Ectodermal cell (in vitro differentiated cells): Measurements from ENCODE around the gene ZNF579.
"Not testable (repeated sequence)": the region's sequence is repeated elsewhere in the genome, so short reads cannot be mapped to it uniquely, and the experiment has no call there.

ENCODE experiments used
- H3K27ac ChIP-seq: 2 replicates; pipeline ENCODE4 v1.7.0; 2013; ENCODE audit warnings: mild to moderate bottlenecking, low read depth, low read length; ENCODE audit not compliant: insufficient read depth, poor library complexity, severe bottlenecking
- H3K27me3 ChIP-seq: 2 replicates; pipeline ENCODE4 v1.7.0; 2013; ENCODE audit warnings: mild to moderate bottlenecking, low read length; ENCODE audit not compliant: insufficient read depth, control insufficient read depth, poor library complexity, severe bottlenecking
- H3K36me3 ChIP-seq: one replicate; pipeline ENCODE4 v1.7.0; 2013; ENCODE audit warnings: low read length; ENCODE audit not compliant: control insufficient read depth, insufficient read depth
- H3K4me1 ChIP-seq: one replicate; pipeline ENCODE4 v1.7.0; 2013; ENCODE audit warnings: low read length; ENCODE audit not compliant: control insufficient read depth, insufficient read depth
- H3K4me3 ChIP-seq: 2 replicates; pipeline ENCODE4 v1.7.0; 2013; ENCODE audit warnings: low read depth, low read length, control low read depth; ENCODE audit not compliant: insufficient read depth
- H3K9me3 ChIP-seq: 2 replicates; pipeline ENCODE4 v1.7.0; 2013; ENCODE audit warnings: mild to moderate bottlenecking, low read length, moderate library complexity; ENCODE audit not compliant: control insufficient read depth
- WGBS, 2 experiments: methylation state at CpG; one replicate each; pipeline ENCODE4 v1.1.7; 2013; ENCODE audit warnings: missing lambda C conversion rate in 2 of 2; 5-methylcytosine and 5-hydroxymethylcytosine counted together

Gene ZNF579

DNA sequence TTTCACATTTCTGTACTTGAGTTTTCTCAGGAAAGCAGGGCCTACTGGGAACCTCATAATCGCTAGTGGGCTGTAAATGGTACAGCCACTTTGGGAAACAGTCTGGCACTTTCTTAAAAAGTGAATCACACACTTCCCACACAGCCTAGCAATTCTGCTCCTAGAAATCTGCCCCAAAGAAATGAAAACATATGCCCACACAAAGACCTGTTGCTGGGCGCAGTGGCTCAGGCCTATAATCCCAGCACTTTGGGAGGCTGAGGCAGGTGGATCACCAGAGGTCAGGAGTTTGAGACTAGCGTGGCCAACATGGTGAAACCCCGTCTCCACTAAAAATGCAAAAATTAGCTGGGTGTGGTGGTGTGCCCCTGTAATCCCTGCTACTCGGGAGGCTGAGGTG, 11.2 kb downstream of the ZNF579 start:
- H3K27me3 ChIP-seq, H3K4me1 ChIP-seq, H3K36me3 ChIP-seq, H3K4me3 ChIP-seq, H3K27ac ChIP-seq, H3K9me3 ChIP-seq: not testable (repeated sequence)
- WGBS, 2 experiments: 92 to 94% methylated on average over 5 of the region's 5 CpGs

GRCh38 chr19:55567708-55568328, 12.8 kb downstream of the ZNF579 start:
- Histone ChIP-seq H3K4me1 (no peaks in the 10 kb centered on the region), H3K36me3 (no peaks in the 10 kb centered on the region), H3K27ac (no peak overlapping the region), H3K4me3 (no peak overlapping the region), H3K27me3 (no peaks in the 10 kb centered on the region), H3K9me3 (no peaks in the 10 kb centered on the region)

GRCh38 chr19:55566823-55567222, 13.8 kb downstream of the ZNF579 start:
- H3K36me3 ChIP-seq: no peaks in the 10 kb centered on the region
- H3K27ac ChIP-seq: no peak overlapping the region
- H3K27me3 ChIP-seq: no peaks in the 10 kb centered on the region
- WGBS, 2 experiments: 71 to 72% methylated on average over 9 of the region's 9 CpGs
- H3K9me3 ChIP-seq: no peaks in the 10 kb centered on the region
- H3K4me1 ChIP-seq: no peaks in the 10 kb centered on the region
- no peak overlapping the region for H3K4me3 ChIP-seq

DNA sequence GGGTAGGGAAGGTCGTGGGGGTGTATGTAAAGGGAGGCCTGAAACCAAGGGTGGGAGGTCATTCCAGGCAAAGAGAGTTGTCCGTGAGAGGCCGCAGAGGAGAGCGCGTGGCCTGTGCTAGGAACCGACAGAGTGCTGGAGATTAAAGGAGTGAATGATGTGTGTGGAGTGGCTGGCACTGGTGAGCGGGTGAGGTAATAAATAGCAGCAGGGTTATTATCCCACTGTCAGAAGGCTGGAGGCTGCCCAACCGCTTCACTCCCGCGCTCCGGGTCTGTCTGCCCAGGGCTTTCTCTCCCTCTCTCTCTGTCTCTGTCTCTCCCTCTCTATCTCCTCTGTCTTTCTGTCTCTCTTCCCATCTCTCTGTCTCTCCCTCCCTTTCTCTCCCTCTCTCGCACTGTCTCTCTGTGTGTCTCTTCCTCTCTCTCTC, 17.4 kb downstream of the ZNF579 start:
- Histone ChIP-seq H3K36me3 (no peaks in the 10 kb centered on the region), H3K4me1 (no peaks in the 10 kb centered on the region), H3K4me3 (no peak overlapping the region), H3K27ac (no peak overlapping the region), H3K9me3 (no peaks in the 10 kb centered on the region), H3K27me3 (no peaks in the 10 kb centered on the region)
- whole genome bisulfite sequencing, 2 experiments: 78 to 80% methylated on average over 12 of the region's 12 CpGs

DNA sequence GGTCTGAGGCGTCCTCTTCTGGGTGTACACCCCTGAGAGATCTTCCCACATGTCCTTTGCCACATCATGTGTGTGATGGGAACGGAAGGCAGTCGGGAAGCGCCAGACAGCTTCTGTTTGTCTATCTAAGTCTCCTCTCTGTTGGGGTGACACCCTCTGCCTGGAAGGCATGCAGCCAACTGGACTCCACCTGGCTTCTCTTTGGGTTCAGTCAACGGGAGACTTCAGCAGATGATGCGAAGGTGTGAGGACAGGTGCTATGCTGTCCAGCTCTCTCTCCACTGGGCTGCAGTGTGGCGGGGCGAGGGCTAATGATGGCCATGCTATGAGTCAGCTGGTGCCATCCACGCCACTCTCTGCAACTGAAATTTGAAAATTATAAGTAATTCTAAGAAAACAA, 21.0 kb downstream of the ZNF579 start:
- no peaks in the 10 kb centered on the region for H3K36me3 ChIP-seq
- WGBS, 2 experiments: 90% methylated on average over 8 to 9 of the region's 9 CpGs
- no peak overlapping the region for H3K4me3 ChIP-seq
- H3K27me3 ChIP-seq: no peaks in the 10 kb centered on the region
- H3K27ac ChIP-seq: no peak overlapping the region
- peaks cover 6% of the 10 kb centered on the region for H3K4me1 ChIP-seq
- no peaks in the 10 kb centered on the region for H3K9me3 ChIP-seq

GRCh38 chr19:55554741-55555152, 25.9 kb downstream of the ZNF579 start:
- Histone ChIP-seq H3K27me3 (no peaks in the 10 kb centered on the region), H3K4me1 (peaks cover 17% of the 10 kb centered on the region), H3K36me3 (no peaks in the 10 kb centered on the region), H3K27ac (no peak overlapping the region), H3K4me3 (no peak overlapping the region), H3K9me3 (no peaks in the 10 kb centered on the region)
- WGBS, 2 experiments: 47 to 50% methylated on average over 8 of the region's 8 CpGs

- WGBS, 2 experiments: 90 to 91% methylated on average over 9 of the region's 9 CpGs
- Histone ChIP-seq H3K4me3 (no peak overlapping the region), H3K9me3 (no peaks in the 10 kb centered on the region), H3K4me1 (peaks cover 20% of the 10 kb centered on the region), H3K27ac (no peak overlapping the region), H3K27me3 (no peaks in the 10 kb centered on the region), H3K36me3 (no peaks in the 10 kb centered on the region)
Observed at GRCh38 chr19:55554302-55554701, 26.3 kb downstream of the ZNF579 start.

DNA sequence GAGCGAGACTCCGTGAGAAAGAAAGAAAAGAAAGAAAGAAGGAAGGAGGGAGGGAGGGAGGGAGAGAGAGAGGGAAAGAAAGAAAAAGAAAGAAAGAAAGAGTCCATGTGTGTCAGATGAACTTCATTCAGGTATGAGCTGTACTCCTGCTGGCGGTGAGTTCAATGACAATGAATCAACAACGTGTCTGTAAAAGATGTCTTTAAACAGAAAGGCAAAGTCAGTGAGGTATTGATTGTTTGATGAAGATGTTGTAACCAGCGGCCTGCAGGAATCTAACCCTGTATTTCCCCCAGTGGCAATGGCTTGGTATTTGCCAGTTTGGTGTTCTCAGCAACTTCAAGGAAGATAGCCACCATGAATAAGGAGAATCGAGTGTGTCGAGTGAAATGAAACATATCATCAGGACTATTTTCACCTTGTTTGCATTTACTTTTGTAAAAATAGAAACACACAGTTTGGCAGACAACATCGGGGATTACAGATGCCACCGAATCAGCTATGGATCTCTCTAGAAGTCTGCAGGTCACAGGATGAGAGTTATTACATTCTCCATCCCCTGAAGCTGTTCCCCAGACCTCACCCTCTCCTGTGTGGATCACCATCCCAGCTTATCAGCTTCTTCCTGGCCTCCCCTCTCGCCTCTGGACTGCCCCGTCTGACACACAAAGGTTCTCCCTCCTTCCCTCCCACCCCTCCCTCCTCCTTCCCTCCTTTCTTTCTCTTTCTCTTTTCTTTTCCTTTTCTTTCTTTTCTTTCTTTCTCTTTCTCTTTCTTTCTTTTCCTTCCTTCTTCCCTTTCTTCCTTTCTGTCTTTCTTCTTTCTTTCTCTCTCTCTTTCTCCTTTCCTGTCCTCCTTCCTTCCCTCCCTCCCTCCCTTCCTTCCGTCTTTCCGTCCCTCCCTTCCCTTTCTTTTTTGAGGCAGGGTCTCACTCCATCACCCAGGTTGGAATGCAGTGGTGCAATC, 27.1 kb downstream of the ZNF579 start:
- 57 to 58% methylated on average over 13 of the region's 13 CpGs for WGBS, 2 experiments
- Histone ChIP-seq H3K9me3 (no peaks in the 10 kb centered on the region), H3K27ac (no peak overlapping the region), H3K27me3 (no peaks in the 10 kb centered on the region), H3K36me3 (no peaks in the 10 kb centered on the region), H3K4me1 (peaks cover 20% of the 10 kb centered on the region), H3K4me3 (no peak overlapping the region)

DNA sequence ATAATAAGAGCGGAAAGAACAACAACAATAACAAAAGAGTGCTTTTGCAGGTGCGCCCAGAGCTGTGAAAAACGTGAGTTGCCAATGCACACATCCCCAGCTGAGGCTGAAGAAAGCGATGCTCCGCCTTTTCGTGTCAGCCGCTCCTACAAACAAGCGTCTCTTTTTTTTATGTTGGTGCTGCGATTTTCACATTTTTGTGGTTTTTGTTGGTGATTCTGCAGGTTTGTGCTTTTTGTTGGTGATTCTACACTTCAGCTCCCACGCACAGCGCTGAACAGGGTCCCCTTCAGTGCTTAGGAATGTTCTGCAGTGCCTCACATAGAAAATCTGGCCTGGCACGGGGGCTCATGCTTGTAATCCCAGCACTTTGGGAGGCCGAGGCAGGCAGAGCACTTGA, 28.0 kb downstream of the ZNF579 start:
- 38 to 43% methylated on average over 13 of the region's 13 CpGs for WGBS, 2 experiments
- Histone ChIP-seq H3K36me3 (no peaks in the 10 kb centered on the region), H3K4me1 (peaks cover 24% of the 10 kb centered on the region), H3K9me3 (no peaks in the 10 kb centered on the region), H3K4me3 (no peak overlapping the region), H3K27me3 (no peaks in the 10 kb centered on the region), H3K27ac (no peak overlapping the region)

GRCh38 chr19:55552206-55552605, 28.4 kb downstream of the ZNF579 start:
- Histone ChIP-seq H3K9me3 (no peaks in the 10 kb centered on the region), H3K27me3 (no peaks in the 10 kb centered on the region), H3K4me1 (peaks cover 29% of the 10 kb centered on the region), H3K4me3 (no peak overlapping the region), H3K36me3 (no peaks in the 10 kb centered on the region), H3K27ac (no peak overlapping the region)
- WGBS, 2 experiments: 85 to 92% methylated on average over 5 of the region's 5 CpGs
